Measurements from ENCODE around the gene USP40.

USP40 gene

DNA sequence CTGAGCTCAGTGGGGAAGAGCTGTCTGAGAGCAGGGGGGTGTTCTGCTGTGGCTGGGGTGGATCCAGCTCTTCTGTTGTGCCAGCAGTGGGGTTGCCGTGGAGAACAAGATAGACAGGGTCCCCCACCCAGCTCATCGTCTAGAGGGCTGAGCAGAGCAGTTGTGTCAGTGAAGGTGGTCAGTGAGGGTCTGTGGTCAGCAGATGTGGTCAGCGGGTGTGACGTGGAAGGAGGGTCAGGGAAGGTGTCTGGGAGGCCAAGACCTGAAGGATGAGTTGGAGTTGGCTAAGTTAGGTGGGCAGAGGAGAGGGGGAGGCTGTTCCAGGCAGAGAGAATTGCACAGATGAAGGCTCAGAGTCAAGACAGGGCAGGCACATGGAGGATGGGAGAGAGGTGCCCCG, 109.2 kb downstream of the USP40 start:
- CTCF ChIA-PET: interaction anchor here (1.2 kb wide), 1 partner anchor 9 kb away, joined by 4 read pairs; no protein-coding TSS in a partner anchor
- no peak overlapping the region for H3K4me3 ChIP-seq (ENCODE audit: low read depth, low read length)
- TF ChIP-seq ZBTB8A (tag by site-specific recombination; IDR thresholded peaks at IDR 0.05) (no peak), BCL11A (tag by site-specific recombination; IDR thresholded peaks at IDR 0.05; ENCODE audit: low read depth) (no peak), ZNF140 (tag by site-specific recombination; IDR thresholded peaks at IDR 0.05) (no peak), SCRT2 (tag by site-specific recombination; IDR thresholded peaks at IDR 0.05) (no peak)
- POLR2A ChIA-PET: no interaction called here
- H3K9me3 ChIP-seq (ENCODE audit: control insufficient read depth, insufficient read depth, low read depth, low read length): no peaks in the 10 kb centered on the region
- peaks cover 0 to 90% of the 10 kb centered on the region in 2 experiments; a peak in 2 of 3 replicates for H3K36me3 ChIP-seq (ENCODE audit: control insufficient read depth in 2 of 2, insufficient read depth in 1 of 2, low read length in 2 of 2)
- no peak overlapping the region for H3K27ac ChIP-seq (ENCODE audit: extremely low read depth, low read depth, low read length)
- no peaks in the 10 kb centered on the region for H3K4me1 ChIP-seq (ENCODE audit: control insufficient read depth, insufficient read depth, low read length)

DNA sequence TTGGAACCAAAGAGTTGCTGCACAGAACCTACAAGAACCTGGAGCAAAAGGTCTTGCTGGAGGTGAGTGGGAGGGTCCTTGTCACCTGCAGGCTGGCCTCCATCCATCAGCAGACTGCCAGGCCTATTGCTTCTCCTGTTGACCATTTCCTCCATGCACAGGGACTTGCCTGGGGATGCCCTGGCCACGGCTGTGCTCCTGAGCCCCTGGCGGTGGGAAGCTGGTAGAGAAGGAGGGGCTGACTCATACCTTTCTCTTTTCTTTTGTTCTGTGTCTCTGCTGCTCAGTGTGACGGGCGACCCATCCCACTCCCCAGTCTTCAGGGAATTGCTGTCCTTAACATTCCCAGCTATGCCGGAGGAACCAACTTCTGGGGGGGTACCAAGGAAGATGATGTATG, 109.6 kb downstream of the USP40 start:
- H3K4me1 ChIP-seq (ENCODE audit: control insufficient read depth, insufficient read depth, low read length): no peaks in the 10 kb centered on the region
- H3K27ac ChIP-seq (ENCODE audit: extremely low read depth, low read depth, low read length): no peak overlapping the region
- peaks cover 3 to 90% of the 10 kb centered on the region in 2 experiments; a peak in 2 of 3 replicates for H3K36me3 ChIP-seq (ENCODE audit: control insufficient read depth in 2 of 2, insufficient read depth in 1 of 2, low read length in 2 of 2)
- H3K9me3 ChIP-seq (ENCODE audit: control insufficient read depth, insufficient read depth, low read depth, low read length): no peaks in the 10 kb centered on the region
- no peak for TF ChIP-seq GLI4 (tag by site-specific recombination; IDR thresholded peaks at IDR 0.05)
- TF ChIP-seq, protein P1, sequence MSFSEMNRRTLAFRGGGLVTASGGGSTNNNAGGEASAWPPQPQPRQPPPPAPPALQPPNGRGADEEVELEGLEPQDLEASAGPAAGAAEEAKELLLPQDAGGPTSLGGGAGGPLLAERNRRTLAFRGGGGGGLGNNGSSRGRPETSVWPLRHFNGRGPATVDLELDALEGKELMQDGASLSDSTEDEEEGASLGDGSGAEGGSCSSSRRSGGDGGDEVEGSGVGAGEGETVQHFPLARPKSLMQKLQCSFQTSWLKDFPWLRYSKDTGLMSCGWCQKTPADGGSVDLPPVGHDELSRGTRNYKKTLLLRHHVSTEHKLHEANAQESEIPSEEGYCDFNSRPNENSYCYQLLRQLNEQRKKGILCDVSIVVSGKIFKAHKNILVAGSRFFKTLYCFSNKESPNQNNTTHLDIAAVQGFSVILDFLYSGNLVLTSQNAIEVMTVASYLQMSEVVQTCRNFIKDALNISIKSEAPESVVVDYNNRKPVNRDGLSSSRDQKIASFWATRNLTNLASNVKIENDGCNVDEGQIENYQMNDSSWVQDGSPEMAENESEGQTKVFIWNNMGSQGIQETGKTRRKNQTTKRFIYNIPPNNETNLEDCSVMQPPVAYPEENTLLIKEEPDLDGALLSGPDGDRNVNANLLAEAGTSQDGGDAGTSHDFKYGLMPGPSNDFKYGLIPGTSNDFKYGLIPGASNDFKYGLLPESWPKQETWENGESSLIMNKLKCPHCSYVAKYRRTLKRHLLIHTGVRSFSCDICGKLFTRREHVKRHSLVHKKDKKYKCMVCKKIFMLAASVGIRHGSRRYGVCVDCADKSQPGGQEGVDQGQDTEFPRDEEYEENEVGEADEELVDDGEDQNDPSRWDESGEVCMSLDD (tag by site-specific recombination; IDR thresholded peaks at IDR 0.05): no peak
- no peak for TF ChIP-seq ZNF184 (tag by site-specific recombination; IDR thresholded peaks at IDR 0.05)
- no peak for TF ChIP-seq ZNF792 (tag by site-specific recombination; IDR thresholded peaks at IDR 0.05)
- TF ChIP-seq, protein P2, sequence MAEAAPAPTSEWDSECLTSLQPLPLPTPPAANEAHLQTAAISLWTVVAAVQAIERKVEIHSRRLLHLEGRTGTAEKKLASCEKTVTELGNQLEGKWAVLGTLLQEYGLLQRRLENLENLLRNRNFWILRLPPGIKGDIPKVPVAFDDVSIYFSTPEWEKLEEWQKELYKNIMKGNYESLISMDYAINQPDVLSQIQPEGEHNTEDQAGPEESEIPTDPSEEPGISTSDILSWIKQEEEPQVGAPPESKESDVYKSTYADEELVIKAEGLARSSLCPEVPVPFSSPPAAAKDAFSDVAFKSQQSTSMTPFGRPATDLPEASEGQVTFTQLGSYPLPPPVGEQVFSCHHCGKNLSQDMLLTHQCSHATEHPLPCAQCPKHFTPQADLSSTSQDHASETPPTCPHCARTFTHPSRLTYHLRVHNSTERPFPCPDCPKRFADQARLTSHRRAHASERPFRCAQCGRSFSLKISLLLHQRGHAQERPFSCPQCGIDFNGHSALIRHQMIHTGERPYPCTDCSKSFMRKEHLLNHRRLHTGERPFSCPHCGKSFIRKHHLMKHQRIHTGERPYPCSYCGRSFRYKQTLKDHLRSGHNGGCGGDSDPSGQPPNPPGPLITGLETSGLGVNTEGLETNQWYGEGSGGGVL (tag by site-specific recombination; IDR thresholded peaks at IDR 0.05): no peak
- no peak overlapping the region for H3K4me3 ChIP-seq (ENCODE audit: low read depth, low read length)
- POLR2A ChIA-PET: no interaction called here
- CTCF ChIA-PET: interaction anchor here (1.2 kb wide), 1 partner anchor 8 kb away, joined by 4 read pairs; no protein-coding TSS in a partner anchor

DNA sequence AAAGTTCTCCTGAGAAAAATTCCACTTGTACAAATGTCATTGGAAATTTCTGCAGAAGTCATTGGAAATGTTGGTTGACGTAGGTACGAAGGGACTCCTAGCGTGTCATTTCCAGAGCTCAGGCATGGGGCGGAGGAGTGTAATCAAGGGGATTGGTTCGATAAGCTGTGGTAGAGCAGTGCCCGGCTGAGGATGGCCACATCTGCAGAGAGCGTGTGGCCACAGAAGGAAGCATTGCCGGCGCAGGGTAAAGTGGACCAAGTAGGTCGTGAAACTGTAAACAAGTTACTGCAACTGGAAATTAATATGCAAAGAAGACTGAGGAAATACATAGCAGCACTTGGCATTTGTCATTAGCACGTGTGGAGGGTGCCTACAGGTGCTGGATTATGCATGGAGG, 110.5 kb downstream of the USP40 start:
- ChIA-PET CTCF (interaction anchor here (1.0 kb wide), 1 partner anchor 13 kb away, joined by 3 read pairs; no protein-coding TSS in a partner anchor), POLR2A (no interaction called here)
- Histone ChIP-seq H3K27ac (ENCODE audit: extremely low read depth, low read depth, low read length) (no peak overlapping the region), H3K4me1 (ENCODE audit: control insufficient read depth, insufficient read depth, low read length) (no peaks in the 10 kb centered on the region), H3K9me3 (ENCODE audit: control insufficient read depth, insufficient read depth, low read depth, low read length) (no peaks in the 10 kb centered on the region), H3K4me3 (ENCODE audit: low read depth, low read length) (no peak overlapping the region), H3K36me3 (ENCODE audit: control insufficient read depth in 2 of 2, insufficient read depth in 1 of 2, low read length in 2 of 2) (peaks cover 3 to 90% of the 10 kb centered on the region in 2 experiments; a peak in 2 of 3 replicates)
- TF ChIP-seq ZNF544 (tag by site-specific recombination; IDR thresholded peaks at IDR 0.05) (no peak), ZNF558 (tag by site-specific recombination; IDR thresholded peaks at IDR 0.05) (no peak), ZNF169 (tag by site-specific recombination; IDR thresholded peaks at IDR 0.05) (no peak), ZNF391 (tag by site-specific recombination; IDR thresholded peaks at IDR 0.05; ENCODE audit: borderline replicate concordance, low read depth) (no peak), ZNF221 (tag by site-specific recombination; IDR thresholded peaks at IDR 0.05; ENCODE audit: borderline replicate concordance) (no peak), ZNF830 (tag by site-specific recombination; IDR thresholded peaks at IDR 0.05; ENCODE audit: low read depth) (no peak), ZBTB8A (tag by site-specific recombination; IDR thresholded peaks at IDR 0.05) (no peak), SP3 (tag by site-specific recombination; IDR thresholded peaks at IDR 0.05) (no peak)
- TF ChIP-seq, protein P3, sequence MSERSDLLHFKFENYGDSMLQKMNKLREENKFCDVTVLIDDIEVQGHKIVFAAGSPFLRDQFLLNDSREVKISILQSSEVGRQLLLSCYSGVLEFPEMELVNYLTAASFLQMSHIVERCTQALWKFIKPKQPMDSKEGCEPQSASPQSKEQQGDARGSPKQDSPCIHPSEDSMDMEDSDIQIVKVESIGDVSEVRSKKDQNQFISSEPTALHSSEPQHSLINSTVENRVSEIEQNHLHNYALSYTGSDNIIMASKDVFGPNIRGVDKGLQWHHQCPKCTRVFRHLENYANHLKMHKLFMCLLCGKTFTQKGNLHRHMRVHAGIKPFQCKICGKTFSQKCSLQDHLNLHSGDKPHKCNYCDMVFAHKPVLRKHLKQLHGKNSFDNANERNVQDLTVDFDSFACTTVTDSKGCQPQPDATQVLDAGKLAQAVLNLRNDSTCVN (tag by site-specific recombination; optimal IDR thresholded peaks at IDR 0.05): no peak
- TF ChIP-seq, protein P4, sequence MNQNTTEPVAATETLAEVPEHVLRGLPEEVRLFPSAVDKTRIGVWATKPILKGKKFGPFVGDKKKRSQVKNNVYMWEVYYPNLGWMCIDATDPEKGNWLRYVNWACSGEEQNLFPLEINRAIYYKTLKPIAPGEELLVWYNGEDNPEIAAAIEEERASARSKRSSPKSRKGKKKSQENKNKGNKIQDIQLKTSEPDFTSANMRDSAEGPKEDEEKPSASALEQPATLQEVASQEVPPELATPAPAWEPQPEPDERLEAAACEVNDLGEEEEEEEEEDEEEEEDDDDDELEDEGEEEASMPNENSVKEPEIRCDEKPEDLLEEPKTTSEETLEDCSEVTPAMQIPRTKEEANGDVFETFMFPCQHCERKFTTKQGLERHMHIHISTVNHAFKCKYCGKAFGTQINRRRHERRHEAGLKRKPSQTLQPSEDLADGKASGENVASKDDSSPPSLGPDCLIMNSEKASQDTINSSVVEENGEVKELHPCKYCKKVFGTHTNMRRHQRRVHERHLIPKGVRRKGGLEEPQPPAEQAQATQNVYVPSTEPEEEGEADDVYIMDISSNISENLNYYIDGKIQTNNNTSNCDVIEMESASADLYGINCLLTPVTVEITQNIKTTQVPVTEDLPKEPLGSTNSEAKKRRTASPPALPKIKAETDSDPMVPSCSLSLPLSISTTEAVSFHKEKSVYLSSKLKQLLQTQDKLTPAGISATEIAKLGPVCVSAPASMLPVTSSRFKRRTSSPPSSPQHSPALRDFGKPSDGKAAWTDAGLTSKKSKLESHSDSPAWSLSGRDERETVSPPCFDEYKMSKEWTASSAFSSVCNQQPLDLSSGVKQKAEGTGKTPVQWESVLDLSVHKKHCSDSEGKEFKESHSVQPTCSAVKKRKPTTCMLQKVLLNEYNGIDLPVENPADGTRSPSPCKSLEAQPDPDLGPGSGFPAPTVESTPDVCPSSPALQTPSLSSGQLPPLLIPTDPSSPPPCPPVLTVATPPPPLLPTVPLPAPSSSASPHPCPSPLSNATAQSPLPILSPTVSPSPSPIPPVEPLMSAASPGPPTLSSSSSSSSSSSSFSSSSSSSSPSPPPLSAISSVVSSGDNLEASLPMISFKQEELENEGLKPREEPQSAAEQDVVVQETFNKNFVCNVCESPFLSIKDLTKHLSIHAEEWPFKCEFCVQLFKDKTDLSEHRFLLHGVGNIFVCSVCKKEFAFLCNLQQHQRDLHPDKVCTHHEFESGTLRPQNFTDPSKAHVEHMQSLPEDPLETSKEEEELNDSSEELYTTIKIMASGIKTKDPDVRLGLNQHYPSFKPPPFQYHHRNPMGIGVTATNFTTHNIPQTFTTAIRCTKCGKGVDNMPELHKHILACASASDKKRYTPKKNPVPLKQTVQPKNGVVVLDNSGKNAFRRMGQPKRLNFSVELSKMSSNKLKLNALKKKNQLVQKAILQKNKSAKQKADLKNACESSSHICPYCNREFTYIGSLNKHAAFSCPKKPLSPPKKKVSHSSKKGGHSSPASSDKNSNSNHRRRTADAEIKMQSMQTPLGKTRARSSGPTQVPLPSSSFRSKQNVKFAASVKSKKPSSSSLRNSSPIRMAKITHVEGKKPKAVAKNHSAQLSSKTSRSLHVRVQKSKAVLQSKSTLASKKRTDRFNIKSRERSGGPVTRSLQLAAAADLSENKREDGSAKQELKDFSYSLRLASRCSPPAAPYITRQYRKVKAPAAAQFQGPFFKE (tag by site-specific recombination; IDR thresholded peaks at IDR 0.05; ENCODE audit: borderline replicate concordance): no peak
- TF ChIP-seq, protein P5, sequence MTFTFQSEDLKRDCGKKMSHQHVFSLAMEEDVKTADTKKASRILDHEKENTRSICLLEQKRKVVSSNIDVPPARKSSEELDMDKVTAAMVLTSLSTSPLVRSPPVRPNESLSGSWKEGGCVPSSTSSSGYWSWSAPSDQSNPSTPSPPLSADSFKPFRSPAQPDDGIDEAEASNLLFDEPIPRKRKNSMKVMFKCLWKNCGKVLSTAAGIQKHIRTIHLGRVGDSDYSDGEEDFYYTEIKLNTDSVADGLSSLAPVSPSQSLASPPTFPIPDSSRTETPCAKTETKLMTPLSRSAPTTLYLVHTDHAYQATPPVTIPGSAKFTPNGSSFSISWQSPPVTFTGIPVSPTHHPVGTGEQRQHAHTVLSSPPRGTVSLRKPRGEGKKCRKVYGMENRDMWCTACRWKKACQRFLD (tag by site-specific recombination; IDR thresholded peaks at IDR 0.05): no peak

Measured in HEK293 (cell line).